Testis (tissue), 3 donors: ENCODE results near the gene ADAMTS7. TPM values are rescaled to one million over a fixed set of nuclear protein-coding genes. Genes with fewer than 3 reads are reported as not detected.
"Not testable (repeated sequence)": the region's sequence is repeated elsewhere in the genome, so short reads cannot be mapped to it uniquely, and the experiment has no call there.

ENCODE experiments used
- DNase-seq: peaks from one replicate; pipeline ENCODE4 v3.0.0-alpha.2; 2019
- H3K27ac ChIP-seq, 2 donors: fragments of 200-600 bp; sonication (generic); one replicate each; pipeline ENCODE4 v1.5.1; 2019
- H3K27me3 ChIP-seq: fragments of 200-600 bp; sonication (generic); one replicate; pipeline ENCODE4 v1.5.1; 2019
- H3K36me3 ChIP-seq: fragments of 200-600 bp; sonication (generic); one replicate; pipeline ENCODE4 v1.5.1; 2017; ENCODE audit warnings: low read depth; ENCODE audit errors: missing control alignments
- H3K4me1 ChIP-seq: fragments of 200-600 bp; sonication (generic); one replicate; pipeline ENCODE4 v1.5.1; 2019
- H3K4me3 ChIP-seq, 2 donors: fragments of 200-600 bp; sonication (generic); one replicate each; pipeline ENCODE4 v1.5.1; 2017 to 2019
- H3K9me3 ChIP-seq: fragments of 200-600 bp; sonication (generic); one replicate; pipeline ENCODE4 v1.5.1; 2017
- POLR2A ChIP-seq: fragments of 450-650 bp; IDR thresholded peaks from one replicate; pipeline ENCODE4 v1.6.1; 2017; ENCODE audit warnings: antibody characterized with exemption, mild to moderate bottlenecking, moderate library complexity
- WGBS, 2 donors: methylation state at CpG; one replicate each; pipeline ENCODE4 v1.1.5; 2018; 5-methylcytosine and 5-hydroxymethylcytosine counted together
- intact Hi-C: fragments of 100-400 bp; cut with DNase I; formaldehyde crosslinking; loops from one replicate; pipeline ENCODE4 v1.15.1; 2023; ENCODE audit warnings: low total_unique reads
- polyA plus RNA-seq: library from polyadenylated mRNA; stranded (reverse); fragments of 350-450 nt; fragmentation: Illumina TruSeq; extraction: RNeasy Lipid Tissue Mini Kit (QIAGEN cat#74804); gene quantifications from one replicate; pipeline ENCODE4 v1.2.3, GENCODE V29; 2014; ENCODE audit warnings: low read depth, low replicate concordance; ENCODE audit not compliant: insufficient read depth
- total RNA-seq, 2 donors: library from RNA; depleted of rRNA; stranded (reverse); fragments of >200 nt; gene quantifications; one replicate each; pipeline ENCODE4 v1.2.3, GENCODE V29; 2016
- TF ChIP-seq, protein P1 (sequence below), 3 experiments: fragments of 450-650 bp in 2 of 3; fragments of 200-600 bp in 1 of 3; sonication (generic) in 1 of 3; IDR thresholded peaks; one replicate each; pipeline ENCODE4 v1.5.1; 2016 to 2019; ENCODE audit warnings: antibody characterized with exemption in 3 of 3, mild to moderate bottlenecking in 2 of 3, moderate library complexity in 1 of 3

Gene ADAMTS7
- total and polyA plus RNA-seq, 3 donors from 2014 or later = 5.7 to 11.9 (median 11.6) TPM

DNA sequence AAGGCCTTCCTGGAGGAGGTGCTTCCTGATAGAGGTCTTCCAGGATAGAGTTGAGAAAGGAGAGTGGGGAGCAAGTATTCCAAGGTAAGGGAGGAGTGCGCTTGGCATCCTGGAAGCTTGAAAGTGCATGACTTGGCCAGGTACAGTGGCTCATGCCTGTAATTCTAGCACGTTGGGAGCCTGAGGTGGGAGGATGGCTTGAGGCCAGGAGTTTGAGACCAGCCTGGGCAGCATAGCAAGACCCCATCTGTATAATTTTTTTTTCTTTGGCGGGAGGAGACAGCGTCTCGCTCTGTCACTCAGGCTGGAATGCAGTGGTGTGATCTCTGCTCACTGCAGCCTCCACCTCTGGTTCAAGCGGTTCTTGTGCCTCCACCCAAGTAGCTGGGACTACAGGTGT is 42.2 kb upstream of the ADAMTS7 start:
- WGBS, 2 donors = 90 to 98% methylated on average over 6 of the region's 6 CpGs
- Histone ChIP-seq H3K36me3 (no peaks in the 10 kb centered on the region), H3K27ac (no peak overlapping the region), H3K4me1 (no peaks in the 10 kb centered on the region), H3K9me3 (no peaks in the 10 kb centered on the region), H3K4me3 (no peak overlapping the region), H3K27me3 (no peaks in the 10 kb centered on the region)
- TF ChIP-seq POLR2A = no peak
- intact Hi-C loops = no loop called here
- DNase-seq = no peak

DNA sequence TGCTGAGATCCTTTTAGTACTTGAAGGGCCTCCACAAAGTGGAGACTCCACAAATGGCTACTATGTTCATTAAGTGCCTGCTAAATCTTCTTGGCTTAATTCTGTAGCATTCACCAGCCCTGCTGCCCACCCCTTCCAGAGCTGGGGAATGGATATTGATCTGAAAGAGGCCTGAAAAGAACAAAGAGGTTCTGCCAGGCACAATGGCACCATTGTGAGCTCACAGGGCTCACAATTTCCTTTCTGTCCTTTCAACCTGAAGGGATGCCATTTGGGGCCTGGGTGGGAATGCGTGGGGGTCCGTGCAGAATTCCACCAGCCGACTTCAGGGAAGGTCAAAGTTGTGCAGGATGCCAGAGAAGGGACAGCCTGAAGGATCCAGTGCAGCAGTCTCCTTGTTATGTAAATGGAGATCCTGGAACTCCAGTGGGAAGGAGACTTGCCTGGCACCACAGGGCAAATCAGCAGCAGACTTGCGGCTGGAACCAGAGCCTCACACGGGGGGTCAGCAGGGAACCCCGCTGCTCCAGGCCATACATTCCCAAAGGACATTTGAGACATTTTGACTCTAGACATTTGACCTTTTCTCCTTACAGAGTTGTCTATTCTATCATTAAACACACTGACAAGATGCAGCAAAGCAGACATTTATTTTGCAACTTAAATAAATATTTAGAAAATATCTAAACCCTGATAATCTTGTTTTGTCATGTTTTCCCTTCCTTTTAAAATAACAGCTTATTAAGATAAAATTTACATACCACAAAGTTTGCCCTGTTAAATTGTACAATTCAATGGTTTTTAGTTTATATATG is 39.9 kb upstream of the ADAMTS7 start:
- intact Hi-C loops = no loop called here
- Histone ChIP-seq H3K27ac (peak overlapping the region in 1 of 2 donors; percentile 50), H3K36me3 (no peaks in the 10 kb centered on the region), H3K27me3 (no peaks in the 10 kb centered on the region), H3K4me1 (no peaks in the 10 kb centered on the region), H3K9me3 (no peaks in the 10 kb centered on the region), H3K4me3 (no peak overlapping the region)
- DNase-seq = peak; percentile 75
- 48 to 78% methylated on average over 6 of the region's 6 CpGs for WGBS, 2 donors
- TF ChIP-seq, protein P1, sequence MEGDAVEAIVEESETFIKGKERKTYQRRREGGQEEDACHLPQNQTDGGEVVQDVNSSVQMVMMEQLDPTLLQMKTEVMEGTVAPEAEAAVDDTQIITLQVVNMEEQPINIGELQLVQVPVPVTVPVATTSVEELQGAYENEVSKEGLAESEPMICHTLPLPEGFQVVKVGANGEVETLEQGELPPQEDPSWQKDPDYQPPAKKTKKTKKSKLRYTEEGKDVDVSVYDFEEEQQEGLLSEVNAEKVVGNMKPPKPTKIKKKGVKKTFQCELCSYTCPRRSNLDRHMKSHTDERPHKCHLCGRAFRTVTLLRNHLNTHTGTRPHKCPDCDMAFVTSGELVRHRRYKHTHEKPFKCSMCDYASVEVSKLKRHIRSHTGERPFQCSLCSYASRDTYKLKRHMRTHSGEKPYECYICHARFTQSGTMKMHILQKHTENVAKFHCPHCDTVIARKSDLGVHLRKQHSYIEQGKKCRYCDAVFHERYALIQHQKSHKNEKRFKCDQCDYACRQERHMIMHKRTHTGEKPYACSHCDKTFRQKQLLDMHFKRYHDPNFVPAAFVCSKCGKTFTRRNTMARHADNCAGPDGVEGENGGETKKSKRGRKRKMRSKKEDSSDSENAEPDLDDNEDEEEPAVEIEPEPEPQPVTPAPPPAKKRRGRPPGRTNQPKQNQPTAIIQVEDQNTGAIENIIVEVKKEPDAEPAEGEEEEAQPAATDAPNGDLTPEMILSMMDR (IDR thresholded peaks at IDR 0.05) = no peak
- TF ChIP-seq POLR2A = no peak

- 84 to 96% methylated on average over 2 of the region's 2 CpGs for WGBS, 2 donors
- Histone ChIP-seq H3K4me3 (no peak overlapping the region), H3K27ac (peak overlapping the region; percentile 30 to 50), H3K27me3 (no peaks in the 10 kb centered on the region), H3K9me3 (no peaks in the 10 kb centered on the region), H3K4me1 (no peaks in the 10 kb centered on the region), H3K36me3 (no peaks in the 10 kb centered on the region)
- TF ChIP-seq, protein P1 (IDR thresholded peaks at IDR 0.05) = no peak
- no peak for TF ChIP-seq POLR2A
- DNase-seq = no peak
- intact Hi-C loops = no loop called here
These were observed 39.1 kb upstream of the ADAMTS7 start for GRCh38 chr15:78850352-78850751.

DNA sequence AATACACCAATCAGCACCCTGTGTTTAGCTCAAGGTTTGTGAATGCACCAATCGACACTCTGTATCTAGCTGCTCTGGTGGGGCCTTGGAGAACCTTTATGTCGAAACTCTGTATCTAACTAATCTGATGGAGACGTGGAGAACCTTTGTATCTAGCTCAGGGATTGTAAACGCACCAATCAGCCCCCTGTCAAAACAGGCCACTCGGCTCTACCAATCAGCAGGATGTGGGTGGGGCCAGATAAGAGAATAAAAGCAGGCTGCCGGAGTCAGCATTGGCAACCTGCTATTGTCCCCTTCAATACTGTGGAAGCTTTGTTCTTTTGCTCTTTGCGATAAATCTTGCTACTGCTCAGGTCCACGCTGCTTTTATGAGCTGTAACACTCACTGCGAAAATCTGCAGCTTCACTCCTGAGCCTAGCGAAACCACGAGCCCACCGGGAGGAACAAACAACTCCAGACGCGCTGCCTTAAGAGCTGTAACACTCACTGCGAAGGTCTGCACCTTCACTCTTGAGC is 36.2 kb upstream of the ADAMTS7 start:
- Histone ChIP-seq H3K4me3 (peak overlapping the region in 1 of 2 donors; percentile 13), H3K27ac (peak overlapping the region in 1 of 2 donors; percentile 24)
- H3K27me3 ChIP-seq, H3K36me3 ChIP-seq, H3K4me1 ChIP-seq, H3K9me3 ChIP-seq, intact Hi-C loops: not testable (repeated sequence)
- DNase-seq = peak; percentile 64
- 33 to 44% methylated on average over 15 of the region's 15 CpGs for WGBS, 2 donors

DNA sequence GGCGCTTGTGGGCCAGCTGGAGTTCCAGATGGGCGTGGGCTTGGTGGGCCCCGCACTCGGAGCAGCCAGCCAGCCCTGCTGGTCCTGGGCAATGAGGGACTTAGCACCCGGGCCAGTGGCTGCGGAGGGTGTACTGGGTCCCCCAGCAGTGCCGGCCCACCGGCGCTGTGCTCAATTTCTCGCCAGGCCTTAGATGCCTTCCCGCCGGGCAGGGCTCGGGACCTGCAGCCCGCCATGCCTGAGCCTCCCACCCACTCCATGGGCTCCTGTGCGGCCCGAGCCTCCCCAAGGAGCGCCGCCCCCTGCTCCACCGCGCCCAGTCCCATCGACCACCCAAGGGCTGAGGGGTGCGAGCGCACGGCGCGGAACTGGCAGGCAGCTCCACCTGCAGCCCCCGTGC is 35.6 kb upstream of the ADAMTS7 start:
- H3K4me1 ChIP-seq, DNase-seq, intact Hi-C loops, H3K36me3 ChIP-seq, H3K4me3 ChIP-seq, H3K27me3 ChIP-seq, H3K27ac ChIP-seq, H3K9me3 ChIP-seq: not testable (repeated sequence)
- 44 to 61% methylated on average over 13 to 21 of the region's 27 CpGs for WGBS, 2 donors

- TF ChIP-seq, protein P1 (IDR thresholded peaks at IDR 0.05) = no peak
- TF ChIP-seq POLR2A = no peak
- H3K27me3 ChIP-seq = no peaks in the 10 kb centered on the region
- DNase-seq = no peak
- no peaks in the 10 kb centered on the region for H3K4me1 ChIP-seq
- no peaks in the 10 kb centered on the region for H3K9me3 ChIP-seq
- H3K36me3 ChIP-seq = no peaks in the 10 kb centered on the region
- intact Hi-C loops = no loop called here
- 91 to 96% methylated on average over 3 of the region's 3 CpGs for WGBS, 2 donors
- no peak overlapping the region for H3K27ac ChIP-seq
- H3K4me3 ChIP-seq = no peak overlapping the region
These were observed 31.3 kb upstream of the ADAMTS7 start for GRCh38 chr15:78842519-78842918.
